GM12875 (cell line): ENCODE data around the gene SLC10A6.

ENCODE experiments used
- H3K4me3 ChIP-seq: one replicate; pipeline ENCODE4 v1.5.1; 2011; ENCODE audit warnings: low read depth, low read length, control low read depth
- CTCF ChIP-seq: IDR thresholded peaks from 2 replicates; pipeline ENCODE4 v1.5.1; 2011; ENCODE audit warnings: low read depth, mild to moderate bottlenecking, control low read depth, inconsistent platforms, low read length, moderate library complexity, borderline replicate concordance; ENCODE audit not compliant: insufficient read depth

Gene SLC10A6

GRCh38 chr4:86788826-86789225 is 60.4 kb downstream of the SLC10A6 start:
- no peak for TF ChIP-seq CTCF
- H3K4me3 ChIP-seq: no peak overlapping the region

- no peak overlapping the region for H3K4me3 ChIP-seq
- no peak for TF ChIP-seq CTCF
These were observed 71.0 kb downstream of the SLC10A6 start for GRCh38 chr4:86778175-86778574.

GRCh38 chr4:86775061-86775460 is 74.1 kb downstream of the SLC10A6 start:
- H3K4me3 ChIP-seq: no peak overlapping the region
- no peak for TF ChIP-seq CTCF
